GM21786 (cell line): ENCODE measurements around the gene GOLGA3.
"Not testable (repeated sequence)": the region's sequence is repeated elsewhere in the genome, so short reads cannot be mapped to it uniquely, and the experiment has no call there.

Experiments used
- ATAC-seq: cut with Tn5 transposase; IDR thresholded peaks from one replicate; pipeline ENCODE4 v1.9.1; 2021; ENCODE audit not compliant: unreplicated experiment

The GOLGA3 gene

DNA sequence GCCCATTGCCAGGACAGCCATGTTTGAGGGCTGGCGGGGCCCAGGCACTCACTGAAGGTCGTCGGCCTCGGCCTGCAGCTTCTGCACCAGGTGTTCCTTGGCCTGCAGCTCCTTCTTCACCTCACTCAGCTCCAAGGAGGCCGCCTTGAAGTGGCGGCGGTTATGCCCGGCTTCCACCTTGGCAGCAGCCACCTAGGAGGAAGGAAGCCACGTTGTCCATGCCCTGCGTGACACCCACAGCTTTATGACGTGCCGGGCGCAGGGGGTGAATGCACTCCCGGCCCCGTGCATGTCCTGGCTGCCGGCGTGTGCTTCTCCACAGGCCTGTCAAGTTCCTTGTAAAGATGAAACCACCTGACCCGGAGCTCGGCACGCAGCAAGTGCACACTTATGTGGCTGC, 51.1 kb downstream of the GOLGA3 start:
- ATAC-seq = no peak

DNA sequence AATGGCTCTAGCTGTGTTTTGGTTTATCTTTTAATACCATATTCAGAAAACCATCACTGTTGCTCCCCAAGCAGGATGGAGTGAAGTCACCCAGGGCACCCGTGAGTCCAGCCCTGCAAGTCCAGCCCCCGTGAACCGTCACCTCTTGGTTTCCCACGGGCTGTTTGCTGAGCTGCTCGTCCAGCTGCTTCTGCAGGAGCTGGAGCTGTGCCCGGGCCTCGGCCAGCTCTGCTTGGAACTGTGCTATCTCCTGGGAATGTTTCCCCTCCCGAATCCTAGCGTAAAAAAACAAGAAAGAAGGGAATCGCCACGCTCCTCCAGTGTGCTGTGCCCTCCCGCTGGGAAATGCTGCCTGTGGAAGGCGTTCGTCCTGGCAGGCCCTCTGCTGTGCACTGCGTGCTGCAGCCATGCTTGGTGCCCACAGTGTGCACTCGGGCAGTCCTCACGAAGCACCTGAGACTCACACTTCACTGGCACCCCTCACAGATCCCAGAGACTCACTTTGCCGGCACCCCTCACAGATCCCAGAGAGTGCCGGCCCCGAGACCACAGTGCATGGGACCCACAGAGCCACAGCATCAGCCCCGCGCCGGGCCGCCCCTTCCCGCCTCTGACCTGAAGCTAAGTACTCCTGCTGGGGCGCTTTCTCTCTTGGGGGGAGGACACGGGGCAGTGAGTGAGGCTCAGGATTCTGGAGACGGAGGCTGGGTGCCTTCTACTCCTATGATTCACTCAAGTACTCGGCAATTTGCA, 51.7 kb downstream of the GOLGA3 start:
- ATAC-seq = no peak

DNA sequence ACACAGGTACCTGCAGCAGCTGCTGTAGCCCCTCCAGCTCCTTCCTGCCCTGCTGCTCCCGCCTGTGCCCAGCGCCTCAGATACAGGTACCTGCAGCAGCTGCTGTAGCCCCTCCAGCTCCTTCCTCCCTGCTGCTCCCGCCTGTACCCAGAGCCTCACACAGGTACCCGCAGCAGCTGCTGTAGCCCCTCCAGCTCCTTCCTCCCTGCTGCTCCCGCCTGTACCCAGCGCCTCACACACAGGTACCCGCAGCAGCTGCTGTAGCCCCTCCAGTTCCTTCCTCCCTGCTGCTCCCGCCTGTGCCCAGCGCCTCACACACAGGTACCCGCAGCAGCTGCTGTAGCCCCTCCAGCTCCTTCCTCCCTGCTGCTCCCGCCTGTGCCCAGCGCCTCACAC, 52.4 kb downstream of the GOLGA3 start:
- not testable (repeated sequence) for ATAC-seq

DNA sequence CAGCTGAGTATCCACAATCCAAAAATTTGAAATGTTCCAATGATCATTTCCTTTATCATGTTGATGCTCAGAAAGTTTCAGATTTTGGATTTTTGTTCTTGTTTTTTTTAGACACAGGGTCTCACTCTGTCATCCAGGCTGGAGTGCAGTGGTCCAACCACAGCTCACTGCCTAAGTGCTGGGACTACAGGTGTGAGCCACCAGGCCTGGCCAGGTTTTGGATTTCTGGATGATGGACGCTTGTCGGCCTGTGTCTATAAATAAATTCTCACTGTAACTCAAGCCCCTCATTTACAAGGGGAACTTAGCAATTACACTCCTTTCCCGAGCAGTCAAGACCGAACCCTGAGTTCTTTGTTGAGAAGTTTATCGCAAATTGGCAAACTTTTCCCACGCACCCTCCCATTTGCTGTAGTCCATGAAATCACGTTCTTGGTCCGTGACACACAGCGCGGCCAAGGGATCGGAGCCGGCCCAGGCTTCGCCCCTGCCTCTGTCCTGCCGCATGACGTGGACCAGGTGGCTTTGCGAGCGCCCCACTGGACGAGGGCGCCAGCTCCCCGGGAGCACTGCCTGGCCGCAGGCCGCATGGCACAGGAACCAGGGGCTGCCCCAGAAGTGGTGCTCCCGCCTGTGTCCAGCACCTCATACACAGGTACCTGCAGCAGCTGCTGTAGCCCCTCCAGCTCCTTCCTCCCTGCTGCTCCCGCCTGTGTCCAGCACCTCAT, 53.0 kb downstream of the GOLGA3 start:
- no peak for ATAC-seq

DNA sequence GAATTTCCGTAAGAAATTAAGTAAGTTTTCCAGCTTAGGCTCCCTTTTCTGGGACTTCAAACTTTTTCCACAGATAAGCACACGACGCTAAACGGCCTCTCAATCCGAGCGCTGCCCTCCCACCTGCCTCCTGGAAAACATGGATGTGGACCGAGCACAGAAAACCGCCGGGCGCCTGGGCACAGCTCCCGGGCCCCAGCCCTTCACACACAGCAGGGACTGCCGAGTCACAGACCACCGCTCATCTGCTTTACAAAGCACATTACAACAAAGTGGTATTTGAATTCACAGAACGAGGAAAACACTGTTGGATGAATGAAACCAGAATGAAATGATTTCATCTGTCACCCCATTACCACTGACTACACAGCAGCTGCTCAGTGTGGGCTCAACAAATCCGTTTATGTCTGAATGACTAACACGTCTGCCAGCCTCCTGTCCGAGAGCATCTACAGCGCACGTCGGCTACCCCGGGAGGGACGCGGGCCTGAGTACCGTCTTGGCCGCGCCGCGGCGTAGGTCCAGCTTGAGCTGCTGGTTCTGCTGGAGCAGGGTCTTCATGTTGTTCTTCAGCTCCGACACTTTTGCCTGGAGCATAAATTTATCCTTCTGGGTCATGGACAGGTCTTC, 53.9 kb downstream of the GOLGA3 start:
- ATAC-seq = no peak

DNA sequence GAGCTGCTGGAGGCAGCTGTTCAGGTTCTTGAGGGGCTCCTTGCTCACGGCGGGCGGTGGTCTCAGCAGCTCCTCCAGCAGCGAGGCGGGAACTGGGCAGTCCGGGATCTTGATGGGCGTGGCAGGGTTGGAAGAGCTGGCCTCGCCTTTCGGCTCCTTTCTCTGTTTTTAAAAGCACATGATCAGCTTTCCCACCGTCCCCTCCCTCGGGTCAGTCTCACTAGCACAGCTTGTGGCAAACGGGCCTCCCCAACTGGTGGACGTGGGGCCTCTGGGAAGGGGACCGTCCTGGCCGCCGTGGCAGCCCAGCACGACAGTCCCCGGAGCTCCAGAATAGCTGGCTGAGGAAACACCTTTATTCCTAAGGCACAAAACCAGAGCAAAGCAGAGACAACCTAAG, 54.5 kb downstream of the GOLGA3 start:
- ATAC-seq = no peak

DNA sequence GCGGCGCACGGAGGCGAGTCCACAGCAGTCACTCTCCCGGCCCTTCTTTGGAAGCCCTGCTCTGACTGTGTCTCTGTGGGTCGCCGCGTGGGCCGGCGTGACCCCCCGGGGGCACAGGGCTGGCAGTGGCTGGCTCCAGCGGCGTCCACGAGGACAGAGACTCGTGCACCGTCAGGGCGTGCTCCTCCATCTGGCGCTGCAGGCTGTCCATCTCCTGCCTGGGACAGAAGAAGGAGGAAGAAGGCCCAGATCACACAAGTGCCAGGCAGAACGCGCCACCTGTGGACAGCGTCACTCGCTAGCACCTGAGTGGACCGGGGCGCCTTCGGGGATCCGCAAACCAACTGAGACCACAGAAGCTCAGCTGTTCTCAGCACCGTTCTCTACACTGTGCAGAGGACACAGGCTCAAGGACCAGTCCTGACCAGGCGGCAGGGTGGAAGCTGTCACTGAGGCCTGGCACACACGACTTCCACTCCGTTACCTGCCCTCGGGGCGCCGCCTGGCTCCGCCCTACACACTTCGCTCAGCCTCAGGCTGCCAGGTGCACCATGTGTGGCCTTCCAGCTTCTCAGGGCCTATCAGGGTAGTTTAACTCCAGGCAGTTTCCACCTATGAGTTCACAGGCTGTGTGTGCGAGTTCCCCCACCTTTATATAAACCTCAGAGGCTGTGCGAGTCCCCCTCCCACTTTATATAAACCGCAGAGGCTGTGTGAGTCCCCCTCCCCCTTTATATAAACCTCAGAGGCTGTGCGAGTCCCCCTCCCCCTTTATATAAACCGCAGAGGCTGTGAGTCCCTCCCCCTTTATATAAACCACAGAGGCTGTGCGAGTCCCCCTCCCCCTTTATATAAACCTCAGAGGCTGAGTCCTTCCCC, 55.4 kb downstream of the GOLGA3 start:
- ATAC-seq = no peak

DNA sequence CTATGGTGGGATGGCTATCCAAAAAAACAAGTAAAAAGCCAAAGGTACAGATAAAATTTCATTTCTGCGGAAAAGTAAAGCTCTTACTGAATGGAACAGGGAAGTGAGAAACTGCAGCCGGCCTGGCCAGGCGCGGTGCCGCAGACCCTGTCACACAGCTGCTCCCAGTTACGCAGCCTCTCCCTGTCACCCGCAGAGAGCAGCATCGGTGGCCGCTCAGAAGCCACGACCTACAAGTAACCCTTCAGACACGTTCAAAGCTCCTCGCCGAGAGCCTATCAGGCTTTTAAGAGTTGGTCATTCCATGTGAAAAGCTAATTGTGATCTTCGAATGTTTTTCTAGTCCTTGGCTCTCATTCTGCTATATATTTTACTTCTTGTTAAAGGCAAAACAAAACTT, 56.1 kb downstream of the GOLGA3 start:
- no peak for ATAC-seq

DNA sequence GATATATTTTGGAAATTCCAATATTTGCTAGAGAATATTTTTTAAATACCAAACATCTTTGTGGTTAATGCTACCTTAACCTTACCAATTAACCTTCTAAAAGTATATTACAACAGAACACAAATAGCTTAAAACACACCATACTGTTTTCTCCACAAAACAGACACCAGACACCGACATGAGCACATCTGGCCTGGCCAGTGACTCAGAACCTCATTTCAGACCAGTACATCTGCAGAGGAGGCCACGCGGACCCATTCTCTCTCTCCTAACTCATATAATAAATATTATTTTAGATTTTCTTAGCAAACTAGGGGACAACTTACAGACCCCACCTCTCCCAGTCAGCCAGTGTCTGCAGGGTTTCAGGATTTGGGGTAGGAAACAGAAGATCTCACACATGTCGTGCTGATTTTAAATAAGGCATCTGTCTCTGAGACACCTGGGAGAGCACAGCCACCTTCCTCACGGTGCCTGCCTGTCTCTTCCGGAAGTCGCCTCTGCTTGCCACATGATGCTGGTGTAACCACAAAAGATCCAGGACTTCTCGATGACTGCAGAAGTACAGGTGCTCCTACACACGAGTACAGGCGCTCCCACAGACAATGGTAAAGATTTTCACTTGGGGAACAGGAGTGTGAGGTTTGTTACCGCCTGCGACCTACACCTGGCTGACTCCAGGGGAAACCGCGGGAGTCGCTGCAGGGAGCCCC, 57.4 kb downstream of the GOLGA3 start:
- ATAC-seq = peak; percentile 46

DNA sequence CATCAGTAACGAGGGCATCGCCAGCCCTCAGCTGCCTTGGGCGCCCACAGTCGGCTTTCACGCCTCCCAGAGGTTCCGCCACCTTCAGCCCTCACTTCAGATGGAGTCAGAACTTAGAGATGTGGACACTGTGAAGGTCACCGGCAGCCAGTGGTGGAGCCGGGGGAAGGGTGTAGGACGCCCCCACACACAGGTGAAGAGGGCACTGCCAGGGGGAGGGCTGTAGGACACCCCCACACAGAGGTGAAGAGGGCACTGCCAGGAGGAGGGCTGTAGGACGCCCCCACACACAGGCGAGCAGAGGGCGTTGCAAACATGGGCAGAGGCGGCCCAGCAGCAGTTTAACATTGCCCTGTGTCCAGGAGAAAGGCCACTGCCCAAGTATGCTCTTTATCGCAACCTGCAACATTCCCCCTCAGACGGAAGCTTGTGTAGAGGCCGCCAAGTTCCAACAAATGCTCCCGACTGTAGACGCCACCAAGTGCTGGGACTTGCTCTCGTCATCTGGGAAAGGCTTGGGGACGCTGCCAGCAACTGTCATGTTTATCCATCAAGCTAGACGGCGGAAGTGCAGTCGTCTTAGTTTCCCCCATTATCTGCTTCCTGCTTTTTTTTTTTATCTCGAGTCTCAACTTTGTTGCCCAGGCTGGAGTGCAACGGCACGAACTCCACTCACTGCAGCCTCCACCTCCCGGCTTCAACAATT, 62.1 kb downstream of the GOLGA3 start:
- ATAC-seq = no peak

DNA sequence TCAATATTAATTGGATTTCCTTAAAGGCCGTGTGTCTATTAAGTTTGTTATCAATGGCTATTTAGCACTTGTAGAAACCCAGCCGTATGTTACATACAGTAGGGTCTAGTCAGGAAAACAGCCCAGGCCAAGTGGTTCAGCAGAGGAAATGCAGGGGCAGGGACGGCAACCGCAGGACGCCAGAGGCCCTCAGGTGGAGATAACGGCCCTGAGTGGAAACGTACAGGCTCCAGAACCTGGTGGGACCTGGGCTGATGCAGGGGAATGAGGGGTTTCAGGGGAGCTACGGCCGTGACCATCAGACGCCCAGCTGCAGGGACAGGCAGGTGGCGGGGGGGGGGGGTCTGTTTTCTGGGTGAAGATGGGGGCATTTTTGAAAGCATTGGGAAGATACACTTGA, 63.3 kb downstream of the GOLGA3 start:
- ATAC-seq = no peak

DNA sequence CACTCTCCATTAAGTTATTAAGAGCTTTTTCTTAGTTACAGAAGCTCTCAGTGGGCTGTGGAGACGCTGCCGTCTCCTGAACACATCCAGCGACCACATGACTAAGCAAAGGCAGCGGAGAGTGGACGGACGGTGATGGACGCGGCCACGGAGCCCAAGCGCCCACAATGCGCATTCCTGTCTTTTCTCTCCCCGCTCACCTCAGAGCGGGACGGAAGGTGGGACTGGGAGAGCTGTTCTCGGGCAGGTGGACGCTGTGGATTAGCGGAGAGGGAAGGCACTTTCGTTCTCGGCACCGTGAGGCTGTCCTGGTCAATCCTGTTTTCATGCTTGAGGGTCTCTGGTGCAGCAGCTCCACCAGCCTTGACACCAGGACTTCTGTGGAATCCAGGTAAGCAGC, 64.4 kb downstream of the GOLGA3 start:
- no peak for ATAC-seq

DNA sequence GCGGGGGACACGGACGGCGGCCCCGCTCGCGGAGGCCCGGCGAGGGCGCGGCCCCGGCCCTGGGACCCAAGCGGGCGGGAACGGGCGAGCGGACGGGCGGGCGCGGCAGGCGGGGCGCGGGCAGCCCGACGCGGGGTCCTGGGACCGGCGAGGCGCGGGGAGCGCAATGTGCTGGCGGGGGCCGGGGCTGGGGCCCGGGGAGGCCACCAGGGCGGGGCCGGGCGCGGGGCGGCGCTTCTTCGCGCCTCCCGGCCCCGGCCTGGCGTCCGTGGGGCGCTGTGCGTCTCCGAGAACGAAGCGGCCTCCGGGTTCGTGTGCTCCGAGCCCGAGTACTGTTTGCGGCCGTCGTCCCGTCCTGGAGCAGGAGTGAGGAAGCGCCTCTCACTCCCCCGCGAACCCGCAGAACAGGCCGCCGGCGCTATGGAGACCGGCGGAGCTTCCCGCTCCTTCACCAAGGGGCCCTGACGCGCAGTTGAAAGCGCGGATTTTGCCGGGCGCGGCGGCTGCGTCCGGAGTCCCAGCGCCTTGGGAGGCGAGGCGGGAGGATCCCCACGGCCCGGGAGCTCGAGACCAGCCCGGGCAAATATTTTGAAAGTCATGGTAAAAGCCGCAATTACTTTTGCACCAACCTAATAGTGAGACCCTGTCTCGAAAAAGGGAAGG, 66.6 kb downstream of the GOLGA3 start:
- peak; percentile 69 for ATAC-seq

DNA sequence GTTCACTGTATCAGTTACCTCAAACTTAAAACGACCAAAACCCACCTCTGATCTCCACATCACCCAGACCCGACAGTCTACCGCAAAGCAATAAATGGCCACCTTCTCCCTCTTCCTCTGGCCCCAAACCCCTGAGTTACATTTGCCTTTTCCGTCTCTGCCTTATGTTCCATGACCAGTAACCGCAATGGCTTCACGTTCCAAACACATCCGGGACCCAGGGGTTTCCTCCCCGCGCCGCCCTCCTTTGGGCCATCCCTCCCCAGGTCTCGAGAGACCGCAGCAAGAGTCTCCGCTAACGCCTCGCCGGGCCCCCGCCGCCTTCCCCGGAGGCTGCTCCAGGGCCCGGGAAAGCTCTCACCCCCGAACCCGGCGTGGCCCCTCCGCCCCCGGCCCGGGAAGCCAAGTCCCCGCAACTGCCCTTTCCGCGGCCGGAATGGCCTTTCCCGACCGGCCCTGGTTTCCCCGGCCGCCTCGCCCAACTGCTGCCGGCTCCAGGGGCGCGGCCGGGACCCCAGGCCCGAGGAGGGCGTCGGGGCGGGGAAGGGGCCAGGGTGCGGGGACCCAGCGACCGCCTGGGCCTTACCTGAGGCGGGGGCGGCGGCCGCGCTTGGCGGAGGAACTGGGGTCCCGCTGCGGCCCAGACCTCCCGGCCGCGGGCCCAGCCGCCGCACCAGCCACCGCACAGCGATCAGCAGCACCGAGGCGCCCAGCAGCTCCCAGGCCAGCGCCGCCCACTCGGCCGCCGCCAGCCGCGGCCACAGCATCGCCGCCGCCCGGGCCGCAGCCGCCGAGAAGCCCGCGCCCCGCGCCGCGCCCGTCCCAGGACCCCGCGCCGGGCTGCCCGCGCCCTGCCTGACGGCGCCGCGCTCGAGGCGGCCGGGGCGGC, 67.4 kb downstream of the GOLGA3 start, which contains the start of gene ANKLE2:
ANKLE2 (minus strand) TSS at position 801 of the 889 bp plus-strand sequence; CDS start at position 767, 34 bp downstream.
- peak; percentile 21 for ATAC-seq

DNA sequence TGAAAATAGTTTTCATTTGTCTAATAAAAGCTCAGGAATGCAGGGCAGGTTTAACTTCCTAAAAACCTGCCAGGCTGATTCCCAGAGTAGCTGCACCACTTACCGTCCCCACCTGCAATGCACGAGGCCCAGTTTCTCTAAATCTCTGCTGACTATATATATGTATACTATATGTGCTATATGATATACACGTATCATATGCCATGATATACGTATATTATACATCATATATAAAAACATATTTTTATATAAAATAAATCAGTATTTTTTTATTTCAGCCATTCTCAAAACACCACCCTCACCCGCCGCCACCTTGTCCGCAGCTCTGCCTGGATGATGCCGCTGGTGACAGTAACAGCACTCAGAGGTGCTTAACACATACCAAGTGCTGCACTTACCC, 69.3 kb downstream of the GOLGA3 start:
- ATAC-seq = no peak

DNA sequence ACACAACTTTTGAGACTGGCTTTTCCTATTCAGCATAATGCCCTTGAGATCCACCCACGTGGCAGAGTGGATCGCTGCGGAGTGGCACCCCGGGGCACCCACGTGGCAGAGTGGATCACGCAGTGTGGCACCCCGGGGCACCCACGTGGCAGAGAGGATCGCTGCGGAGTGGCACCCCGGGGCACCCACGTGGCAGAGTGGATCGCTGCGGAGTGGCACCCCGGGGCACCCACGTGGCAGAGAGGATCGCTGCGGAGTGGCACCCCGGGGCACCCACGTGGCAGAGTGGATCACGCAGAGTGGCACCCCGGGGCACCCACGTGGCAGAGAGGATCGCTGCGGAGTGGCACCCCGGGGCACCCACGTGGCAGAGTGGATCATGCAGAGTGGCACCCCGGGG, 69.8 kb downstream of the GOLGA3 start:
- ATAC-seq = not testable (repeated sequence)

DNA sequence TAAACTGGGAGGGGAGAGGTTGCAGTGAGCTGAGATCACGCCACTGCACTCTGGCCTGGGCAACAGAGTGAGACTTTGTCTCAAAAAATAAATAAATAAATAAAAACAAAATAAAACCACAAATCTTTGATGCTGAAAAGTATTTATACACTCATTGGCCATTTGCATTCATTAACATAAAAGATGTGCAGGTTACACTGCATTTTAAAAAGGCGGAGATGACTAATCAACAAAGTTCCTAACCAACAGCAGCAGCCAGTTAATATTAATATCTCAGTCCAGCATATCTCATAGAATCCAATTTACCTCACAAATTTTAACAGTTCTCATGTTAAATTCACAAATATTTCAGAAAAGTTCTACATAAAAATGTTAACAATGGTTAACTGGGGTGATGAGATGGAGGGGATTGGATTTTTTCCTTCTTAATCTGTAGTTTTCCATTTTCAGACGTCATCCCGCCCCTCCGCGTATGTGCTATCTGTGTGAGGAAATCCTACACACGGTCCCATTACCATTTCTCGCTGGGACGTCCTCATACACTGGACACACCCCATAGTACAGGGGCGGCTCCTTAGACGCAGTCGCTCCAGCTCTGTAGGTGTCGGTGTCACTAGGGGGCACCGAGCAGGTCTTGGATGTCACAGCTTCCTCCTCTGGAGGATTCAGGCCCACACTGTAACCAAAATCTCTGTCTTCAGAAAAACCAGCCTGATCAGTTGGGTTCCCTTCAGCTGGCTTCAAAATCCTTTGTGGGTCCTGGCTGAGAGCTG, 74.3 kb downstream of the GOLGA3 start:
- ATAC-seq = no peak
